Activated T-helper 1 cell treated with anti-CD3 and anti-CD28 coated beads, Interleukin-2, amount 50 U/mL, for 16 hours (primary cell): ENCODE measurements around the gene IFT81.

Experiments used
- DNase-seq, 2 donors: peaks; one replicate each; pipeline ENCODE4 v3.0.0-alpha.2; 2020; ENCODE audit warnings: low read depth in 1 of 2, low spot score in 1 of 2

IFT81 gene

GRCh38 chr12:110149086-110149660, 25.0 kb downstream of the IFT81 start:
- DNase-seq = no peak

GRCh38 chr12:110156766-110157165, 32.6 kb downstream of the IFT81 start:
- no peak for DNase-seq

- DNase-seq = no peak
These were observed 33.4 kb downstream of the IFT81 start for GRCh38 chr12:110157539-110157938.

GRCh38 chr12:110159671-110160245, 35.6 kb downstream of the IFT81 start:
- DNase-seq = no peak

GRCh38 chr12:110165540-110166159, 41.5 kb downstream of the IFT81 start:
- DNase-seq = no peak

GRCh38 chr12:110168732-110169455, 44.7 kb downstream of the IFT81 start:
- DNase-seq = no peak

- no peak for DNase-seq
These were observed 46.5 kb downstream of the IFT81 start for GRCh38 chr12:110170535-110171185.

GRCh38 chr12:110171186-110171538, 47.0 kb downstream of the IFT81 start:
- no peak for DNase-seq

GRCh38 chr12:110171636-110172035, 47.5 kb downstream of the IFT81 start:
- no peak for DNase-seq

GRCh38 chr12:110174373-110174996, 50.3 kb downstream of the IFT81 start:
- no peak for DNase-seq

GRCh38 chr12:110175201-110175600, 51.0 kb downstream of the IFT81 start:
- DNase-seq = no peak

GRCh38 chr12:110176745-110177144, 52.6 kb downstream of the IFT81 start:
- no peak for DNase-seq

GRCh38 chr12:110179291-110179690, 55.1 kb downstream of the IFT81 start:
- no peak for DNase-seq

GRCh38 chr12:110180591-110181005, 56.4 kb downstream of the IFT81 start:
- DNase-seq = no peak

- no peak for DNase-seq
These were observed 58.1 kb downstream of the IFT81 start for GRCh38 chr12:110182281-110182680.

GRCh38 chr12:110183386-110183785, 59.2 kb downstream of the IFT81 start:
- no peak for DNase-seq

GRCh38 chr12:110185626-110186025, 61.5 kb downstream of the IFT81 start:
- DNase-seq = no peak

GRCh38 chr12:110186059-110186458, 61.9 kb downstream of the IFT81 start:
- no peak for DNase-seq

- DNase-seq = no peak
These were observed 69.0 kb downstream of the IFT81 start for GRCh38 chr12:110193196-110193595.

- DNase-seq = no peak
These were observed 72.8 kb downstream of the IFT81 start for GRCh38 chr12:110197003-110197402.

GRCh38 chr12:110198386-110198785, 74.2 kb downstream of the IFT81 start:
- DNase-seq = no peak
